ENCODE data around the gene KLHL2.

GRCh38 chr4:165355900-165356300 lies 148.5 kb downstream of the KLHL2 start:
- TF ChIP-seq POLR2A (IDR thresholded peaks at IDR 0.05) (no peak), CTCF (IDR thresholded peaks at IDR 0.05) (peak in 3 of 4 experiments; percentile 17 to 38 (median 26))
